ENCODE data around the gene NAP1L4.
"Not testable (repeated sequence)": the region's sequence is repeated elsewhere in the genome, so short reads cannot be mapped to it uniquely, and the experiment has no call there.

The NAP1L4 gene

DNA sequence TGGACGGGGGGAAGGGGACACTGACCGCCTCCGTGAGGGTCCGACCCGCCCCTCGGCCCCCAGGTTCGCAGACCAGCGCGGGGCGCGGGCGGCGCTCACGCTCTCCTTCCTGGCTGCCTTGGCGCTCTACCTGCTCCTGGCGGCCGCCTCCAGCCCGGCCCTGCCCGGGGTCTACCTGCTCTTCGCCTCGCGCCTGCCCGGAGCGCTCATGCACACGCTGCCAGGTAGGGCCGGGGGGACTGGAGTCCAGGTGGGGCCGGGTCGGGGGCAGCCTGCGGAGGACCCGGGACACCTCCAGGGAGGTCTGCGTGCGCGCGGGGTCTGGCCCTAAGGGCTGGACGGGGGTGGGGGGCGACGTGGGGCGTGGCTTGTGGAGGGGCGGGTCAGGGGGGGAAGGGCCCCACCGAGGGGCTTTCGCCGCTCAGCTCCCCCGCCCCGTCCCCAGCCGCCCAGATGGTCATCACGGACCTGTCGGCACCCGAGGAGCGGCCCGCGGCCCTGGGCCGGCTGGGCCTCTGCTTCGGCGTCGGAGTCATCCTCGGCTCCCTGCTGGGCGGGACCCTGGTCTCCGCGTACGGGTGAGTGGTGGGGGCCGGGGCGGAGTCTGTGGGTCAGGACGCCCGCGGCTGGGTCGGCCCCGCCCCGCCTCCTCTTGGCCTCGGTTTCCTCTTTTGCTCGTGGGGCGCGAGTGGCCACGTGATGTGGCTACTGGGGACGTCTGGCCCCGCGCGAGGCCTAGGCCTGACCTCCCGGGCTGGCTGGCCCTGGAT lies 82.8 kb downstream of the NAP1L4 start:
- no peak overlapping the region for H3K27ac ChIP-seq (ENCODE audit: low read depth, low read length)
- H3K4me3 ChIP-seq (ENCODE audit: low read depth, low read length), result no peak overlapping the region
- peaks cover 27% of the 10 kb centered on the region for H3K4me1 ChIP-seq (ENCODE audit: control insufficient read depth, insufficient read depth, low read length)
- no peak overlapping the region for H3K9ac ChIP-seq (ENCODE audit: low read length)
- H3K9me3 ChIP-seq (ENCODE audit: control insufficient read depth, insufficient read depth, low read depth, low read length), result no peaks in the 10 kb centered on the region; the same call in 1 of the 2 replicates
- H3K27me3 ChIP-seq (ENCODE audit: control insufficient read depth, insufficient read depth, low read length), result no peaks in the 10 kb centered on the region
- H3K36me3 ChIP-seq (ENCODE audit: control insufficient read depth, insufficient read depth, low read length), result no peaks in the 10 kb centered on the region

DNA sequence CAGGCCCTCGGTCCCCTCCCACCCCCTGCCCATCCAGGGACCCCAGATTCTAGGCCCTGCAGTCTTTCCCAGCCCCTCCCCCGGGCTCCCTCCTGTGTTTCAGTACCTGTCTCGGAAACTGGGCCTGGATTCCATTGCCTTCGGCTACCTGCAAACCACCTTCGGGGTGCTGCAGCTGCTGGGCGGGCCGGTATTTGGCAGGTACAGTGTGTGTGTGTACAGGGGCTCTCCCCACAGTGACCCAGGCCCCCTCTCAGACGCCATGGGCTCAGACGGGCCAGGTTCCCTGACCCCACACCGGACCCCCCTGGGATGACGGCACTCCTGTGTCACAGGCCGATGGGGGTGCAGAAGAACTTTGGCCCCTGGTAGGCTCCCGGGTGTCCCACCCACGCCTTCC lies 84.0 kb downstream of the NAP1L4 start:
- no peak overlapping the region for H3K27ac ChIP-seq (ENCODE audit: low read depth, low read length)
- no peak overlapping the region for H3K9ac ChIP-seq (ENCODE audit: low read length)
- peaks cover 27% of the 10 kb centered on the region for H3K4me1 ChIP-seq (ENCODE audit: control insufficient read depth, insufficient read depth, low read length)
- no peaks in the 10 kb centered on the region for H3K27me3 ChIP-seq (ENCODE audit: control insufficient read depth, insufficient read depth, low read length)
- no peak overlapping the region for H3K4me3 ChIP-seq (ENCODE audit: low read depth, low read length)
- no peaks in the 10 kb centered on the region; the same call in 1 of the 2 replicates for H3K9me3 ChIP-seq (ENCODE audit: control insufficient read depth, insufficient read depth, low read depth, low read length)
- H3K36me3 ChIP-seq (ENCODE audit: control insufficient read depth, insufficient read depth, low read length), result no peaks in the 10 kb centered on the region

DNA sequence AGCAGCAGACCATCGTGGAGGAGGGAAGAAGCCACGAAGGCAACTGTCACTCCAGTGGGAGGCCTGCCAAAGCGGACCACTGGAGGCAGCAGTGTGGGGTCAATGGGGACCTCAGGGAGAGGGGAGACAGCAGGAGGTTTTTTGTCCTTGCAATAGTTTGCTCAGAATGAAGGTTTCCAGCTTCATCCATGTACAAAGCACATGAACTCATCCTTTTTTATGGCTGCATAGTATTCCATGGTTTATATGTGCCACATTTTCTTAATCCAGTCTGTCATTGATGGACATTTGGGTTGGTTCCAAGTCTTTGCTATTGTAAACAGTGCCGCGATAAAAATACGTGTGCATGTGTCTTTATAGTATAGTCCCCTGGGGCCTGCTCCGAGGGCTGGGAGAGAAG lies 86.8 kb downstream of the NAP1L4 start:
- H3K27me3 ChIP-seq (ENCODE audit: control insufficient read depth, insufficient read depth, low read length); H3K27ac ChIP-seq (ENCODE audit: low read depth, low read length); H3K9ac ChIP-seq (ENCODE audit: low read length); H3K9me3 ChIP-seq (ENCODE audit: control insufficient read depth, insufficient read depth, low read depth, low read length); H3K4me3 ChIP-seq (ENCODE audit: low read depth, low read length); H3K36me3 ChIP-seq (ENCODE audit: control insufficient read depth, insufficient read depth, low read length): not testable (repeated sequence)
- peaks cover 23% of the 10 kb centered on the region for H3K4me1 ChIP-seq (ENCODE audit: control insufficient read depth, insufficient read depth, low read length)

DNA sequence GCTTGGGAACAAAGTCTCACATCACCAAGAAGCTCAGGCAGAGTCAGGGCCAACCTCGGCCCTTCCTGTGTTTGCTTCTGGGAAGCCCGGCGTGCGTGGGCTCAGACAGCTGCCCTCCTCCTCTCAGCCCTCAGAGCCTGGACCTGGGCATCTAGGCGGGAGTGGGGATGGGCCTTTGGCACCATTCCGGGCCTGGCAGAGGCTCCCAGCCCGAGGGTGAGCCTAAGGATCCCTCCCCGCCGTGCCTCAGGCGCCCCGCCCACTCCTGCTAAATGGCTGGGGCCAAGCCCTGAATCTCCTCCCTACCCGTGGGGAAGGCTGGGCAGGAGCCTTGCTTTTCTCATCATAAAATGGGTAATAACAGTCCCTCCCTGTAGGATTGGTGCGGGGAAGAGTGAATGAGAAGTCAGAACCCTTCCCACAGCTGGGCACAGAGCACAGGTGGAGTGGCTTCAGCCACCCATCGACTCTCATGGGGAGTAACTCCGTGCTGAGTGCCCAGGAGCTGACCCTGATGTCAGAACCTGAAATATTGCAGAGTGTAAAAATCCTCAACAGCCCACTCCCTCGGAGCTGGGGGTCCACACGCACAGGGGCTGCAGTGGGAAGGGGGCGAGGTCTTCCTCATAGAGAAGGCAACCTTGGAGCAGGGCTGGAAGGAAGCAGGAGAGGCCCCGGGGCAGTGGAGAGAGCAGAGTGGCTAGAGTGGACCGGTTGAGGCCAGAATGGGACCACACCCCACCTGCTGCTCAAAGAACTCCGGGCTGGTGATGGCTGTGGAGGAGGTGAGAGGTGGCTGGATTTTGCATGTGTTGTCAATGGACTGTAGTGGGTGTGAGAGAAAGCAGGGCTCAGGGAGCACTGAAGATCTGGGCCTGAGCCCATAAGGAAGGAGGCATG lies 87.7 kb downstream of the NAP1L4 start:
- peaks cover 23% of the 10 kb centered on the region for H3K4me1 ChIP-seq (ENCODE audit: control insufficient read depth, insufficient read depth, low read length)
- H3K27ac ChIP-seq (ENCODE audit: low read depth, low read length), result no peak overlapping the region
- no peak overlapping the region for H3K9ac ChIP-seq (ENCODE audit: low read length)
- no peak overlapping the region for H3K4me3 ChIP-seq (ENCODE audit: low read depth, low read length)
- H3K9me3 ChIP-seq (ENCODE audit: control insufficient read depth, insufficient read depth, low read depth, low read length), result no peaks in the 10 kb centered on the region; the same call in 1 of the 2 replicates
- no peaks in the 10 kb centered on the region for H3K36me3 ChIP-seq (ENCODE audit: control insufficient read depth, insufficient read depth, low read length)
- no peaks in the 10 kb centered on the region for H3K27me3 ChIP-seq (ENCODE audit: control insufficient read depth, insufficient read depth, low read length)

DNA sequence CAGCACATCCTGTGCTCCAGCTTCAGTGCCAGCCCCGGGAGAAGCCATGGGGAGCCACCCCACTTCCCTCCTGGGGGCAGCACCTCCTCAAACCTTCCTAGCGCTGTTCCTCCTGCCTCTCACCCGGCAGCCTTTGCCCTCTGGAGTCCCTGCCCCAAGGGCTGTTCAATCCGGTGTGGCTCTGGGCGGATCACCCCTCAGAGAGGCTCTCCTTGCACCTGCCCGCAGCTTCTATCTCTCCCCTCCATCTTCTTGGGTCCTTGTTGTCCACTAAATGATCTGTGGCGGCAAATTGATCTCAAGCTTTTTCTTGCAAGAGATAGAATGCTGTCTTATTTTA lies 88.5 kb downstream of the NAP1L4 start:
- peaks cover 4% of the 10 kb centered on the region for H3K27me3 ChIP-seq (ENCODE audit: control insufficient read depth, insufficient read depth, low read length)
- no peaks in the 10 kb centered on the region for H3K36me3 ChIP-seq (ENCODE audit: control insufficient read depth, insufficient read depth, low read length)
- no peak overlapping the region for H3K27ac ChIP-seq (ENCODE audit: low read depth, low read length)
- H3K9me3 ChIP-seq (ENCODE audit: control insufficient read depth, insufficient read depth, low read depth, low read length), result no peaks in the 10 kb centered on the region; the same call in 1 of the 2 replicates
- H3K4me1 ChIP-seq (ENCODE audit: control insufficient read depth, insufficient read depth, low read length), result peaks cover 26% of the 10 kb centered on the region
- no peak overlapping the region for H3K4me3 ChIP-seq (ENCODE audit: low read depth, low read length)
- H3K9ac ChIP-seq (ENCODE audit: low read length), result no peak overlapping the region

DNA sequence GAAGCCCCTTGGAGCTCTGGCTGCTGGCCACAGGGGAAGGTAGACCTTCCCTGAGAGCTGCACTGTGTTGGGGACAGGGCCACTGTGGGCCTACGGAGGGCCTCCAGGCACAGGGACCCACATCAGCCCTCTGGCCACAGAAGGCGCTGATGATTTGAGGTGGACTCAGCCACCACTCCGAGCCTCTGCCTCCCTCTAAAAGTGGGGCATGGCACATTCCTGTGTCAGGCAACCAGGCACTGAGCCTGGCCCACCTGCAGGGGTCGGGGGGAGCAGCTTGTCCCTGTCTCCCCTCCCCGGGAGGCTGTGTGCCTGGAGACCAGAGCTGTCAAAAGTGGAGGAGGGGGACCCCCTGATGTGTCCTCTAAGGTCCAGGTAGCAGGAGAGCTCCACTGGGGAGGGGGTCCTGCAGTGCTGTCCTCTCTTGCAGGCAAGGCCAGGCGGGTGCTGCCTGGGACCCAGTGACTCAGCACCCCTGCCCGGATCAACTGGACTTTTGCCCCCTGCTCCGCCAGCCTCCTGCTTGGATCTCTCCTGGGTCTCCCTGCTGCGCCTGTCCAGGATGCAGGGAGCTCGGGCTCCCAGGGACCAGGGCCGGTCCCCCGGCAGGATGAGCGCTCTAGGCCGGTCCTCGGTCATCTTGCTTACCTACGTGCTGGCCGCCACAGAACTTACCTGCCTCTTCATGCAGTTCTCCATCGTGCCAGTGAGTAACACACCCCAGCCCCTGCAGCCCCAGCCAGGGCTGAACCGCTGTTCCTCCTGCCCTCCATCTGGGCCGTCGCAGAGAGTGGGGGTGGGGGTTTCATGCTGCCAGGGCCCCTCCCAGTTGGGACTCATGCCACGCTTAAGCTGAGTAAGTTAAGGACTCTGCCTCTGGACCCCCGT lies 89.1 kb downstream of the NAP1L4 start:
- peak overlapping the region; percentile 92 for H3K4me3 ChIP-seq (ENCODE audit: low read depth, low read length)
- peaks cover 26% of the 10 kb centered on the region for H3K4me1 ChIP-seq (ENCODE audit: control insufficient read depth, insufficient read depth, low read length)
- H3K9me3 ChIP-seq (ENCODE audit: control insufficient read depth, insufficient read depth, low read depth, low read length), result no peaks in the 10 kb centered on the region; the same call in 1 of the 2 replicates
- H3K36me3 ChIP-seq (ENCODE audit: control insufficient read depth, insufficient read depth, low read length), result no peaks in the 10 kb centered on the region
- H3K9ac ChIP-seq (ENCODE audit: low read length), result no peak overlapping the region
- peaks cover 4% of the 10 kb centered on the region for H3K27me3 ChIP-seq (ENCODE audit: control insufficient read depth, insufficient read depth, low read length)
- H3K27ac ChIP-seq (ENCODE audit: low read depth, low read length), result no peak overlapping the region

DNA sequence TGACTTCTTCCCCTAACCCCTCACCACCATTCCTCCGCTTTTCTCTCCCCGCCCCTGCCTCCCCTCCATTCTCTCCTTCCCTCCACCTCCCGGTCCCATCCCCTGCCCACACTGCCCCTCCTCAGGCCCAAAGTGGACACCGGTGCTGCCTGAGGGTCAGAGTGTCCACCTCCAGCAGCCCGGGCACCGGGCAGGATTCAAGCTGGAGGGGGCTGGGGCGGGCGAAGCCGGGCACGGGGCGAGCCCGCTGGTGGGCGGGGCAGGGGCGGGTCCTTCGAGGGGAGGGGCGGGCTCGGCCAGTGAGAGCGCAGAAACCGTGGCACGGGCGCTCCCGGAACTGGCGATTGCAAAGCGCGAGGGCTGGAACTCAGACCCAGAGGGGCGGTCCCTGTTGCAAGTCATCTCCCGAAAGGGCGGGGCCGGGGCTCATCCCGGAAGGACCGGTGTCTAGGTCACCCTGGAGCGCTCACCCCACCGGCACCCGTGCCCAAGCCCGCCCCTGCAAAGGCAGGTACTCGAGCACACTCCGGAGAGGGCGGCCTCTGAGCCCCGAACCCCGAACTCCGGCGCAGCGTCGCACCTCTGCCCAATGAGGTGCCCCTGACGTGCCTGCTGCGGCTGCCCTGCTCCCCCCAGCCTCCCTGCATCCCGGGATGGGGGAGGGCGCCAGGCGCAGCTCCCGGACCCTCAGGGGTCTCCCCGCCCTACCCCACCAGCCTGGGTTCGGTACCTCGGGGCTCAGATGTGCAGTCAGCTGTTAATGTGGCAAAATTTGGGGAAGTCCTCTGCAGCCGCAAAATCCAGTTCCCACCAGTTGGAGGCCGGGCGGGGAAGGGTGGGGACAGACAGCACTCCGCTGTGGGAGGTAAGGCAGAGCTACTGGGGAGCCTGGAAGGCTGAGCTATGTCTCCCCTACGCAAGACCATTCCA lies 90.0 kb downstream of the NAP1L4 start:
- no peaks in the 10 kb centered on the region for H3K36me3 ChIP-seq (ENCODE audit: control insufficient read depth, insufficient read depth, low read length)
- H3K27ac ChIP-seq (ENCODE audit: low read depth, low read length), result no peak overlapping the region
- peak overlapping the region; percentile 92 for H3K4me3 ChIP-seq (ENCODE audit: low read depth, low read length)
- no peaks in the 10 kb centered on the region; the same call in 1 of the 2 replicates for H3K9me3 ChIP-seq (ENCODE audit: control insufficient read depth, insufficient read depth, low read depth, low read length)
- peaks cover 26% of the 10 kb centered on the region for H3K4me1 ChIP-seq (ENCODE audit: control insufficient read depth, insufficient read depth, low read length)
- peaks cover 4% of the 10 kb centered on the region for H3K27me3 ChIP-seq (ENCODE audit: control insufficient read depth, insufficient read depth, low read length)
- H3K9ac ChIP-seq (ENCODE audit: low read length), result peak overlapping the region; percentile 50

DNA sequence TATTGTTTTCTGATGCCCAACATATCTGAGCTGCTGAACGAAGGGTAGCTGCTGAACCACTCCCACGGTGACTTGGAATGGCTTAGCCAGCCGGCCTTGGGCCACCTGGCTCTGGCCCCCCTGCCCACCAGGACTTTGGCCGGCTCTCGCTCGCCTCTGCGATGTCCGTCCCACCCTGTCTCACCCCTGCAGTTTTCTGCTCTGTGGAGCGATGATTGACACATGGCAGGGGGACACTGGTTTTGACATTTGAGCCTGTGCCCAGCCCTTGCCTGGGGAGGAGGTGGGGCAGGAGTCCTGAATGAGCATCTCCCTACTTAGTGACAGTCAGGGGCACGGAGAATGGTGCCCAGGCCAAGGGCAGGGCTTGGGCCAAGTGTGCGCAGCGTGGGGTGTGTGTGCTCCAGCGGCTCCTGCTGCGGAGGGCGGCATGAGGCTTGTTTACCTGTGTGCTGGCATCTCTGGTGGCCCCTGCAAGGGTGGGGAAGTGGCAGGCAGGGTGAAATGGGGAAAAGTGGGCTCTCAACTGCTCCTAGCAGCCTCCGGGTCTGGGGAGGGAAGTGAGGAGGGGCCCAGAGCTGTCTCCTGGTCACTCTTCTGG lies 90.8 kb downstream of the NAP1L4 start:
- H3K27ac ChIP-seq (ENCODE audit: low read depth, low read length), result no peak overlapping the region
- no peak overlapping the region for H3K9ac ChIP-seq (ENCODE audit: low read length)
- peaks cover 4% of the 10 kb centered on the region for H3K27me3 ChIP-seq (ENCODE audit: control insufficient read depth, insufficient read depth, low read length)
- no peaks in the 10 kb centered on the region for H3K36me3 ChIP-seq (ENCODE audit: control insufficient read depth, insufficient read depth, low read length)
- peak overlapping the region; percentile 92 for H3K4me3 ChIP-seq (ENCODE audit: low read depth, low read length)
- peaks cover 26% of the 10 kb centered on the region for H3K4me1 ChIP-seq (ENCODE audit: control insufficient read depth, insufficient read depth, low read length)
- H3K9me3 ChIP-seq (ENCODE audit: control insufficient read depth, insufficient read depth, low read depth, low read length), result no peaks in the 10 kb centered on the region; the same call in 1 of the 2 replicates

DNA sequence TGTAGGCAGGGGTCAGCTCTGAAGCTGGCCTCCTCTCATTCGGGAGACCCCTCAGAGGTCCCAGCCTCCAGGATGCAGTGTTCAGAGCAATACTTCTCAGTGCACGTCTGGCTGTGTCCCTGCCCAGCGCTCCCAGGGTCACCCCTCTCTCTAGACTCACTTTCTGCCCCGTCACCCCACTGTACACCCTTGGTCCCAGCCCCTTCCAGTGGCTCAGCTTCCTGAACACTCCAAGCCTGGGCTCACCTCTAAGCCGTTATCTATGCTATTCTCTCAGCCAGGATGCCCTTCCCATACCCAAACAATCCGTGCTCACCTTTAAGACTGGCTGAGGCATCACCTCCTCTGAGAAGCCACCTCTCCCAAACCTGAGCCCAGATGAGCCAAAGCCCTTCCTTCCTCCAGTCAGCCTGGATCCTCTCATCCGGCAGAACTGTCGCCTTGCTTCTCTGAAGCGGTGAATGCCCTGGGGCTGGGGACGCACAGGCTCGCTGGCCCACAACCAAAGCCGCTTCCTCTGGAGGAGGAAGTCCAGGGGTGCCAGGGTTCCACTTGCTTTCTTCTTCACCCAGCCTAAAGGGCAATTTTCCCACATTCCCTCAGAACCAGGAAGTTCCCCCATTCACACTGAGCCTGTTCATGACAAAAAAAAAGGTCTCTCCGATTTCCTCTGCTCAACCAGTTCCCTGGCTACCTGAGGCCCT lies 92.9 kb downstream of the NAP1L4 start:
- Histone ChIP-seq H3K36me3 (ENCODE audit: control insufficient read depth, insufficient read depth, low read length) (no peaks in the 10 kb centered on the region), H3K4me3 (ENCODE audit: low read depth, low read length) (no peak overlapping the region), H3K9me3 (ENCODE audit: control insufficient read depth, insufficient read depth, low read depth, low read length) (peaks cover 7% of the 10 kb centered on the region), H3K9ac (ENCODE audit: low read length) (no peak overlapping the region), H3K4me1 (ENCODE audit: control insufficient read depth, insufficient read depth, low read length) (peaks cover 26% of the 10 kb centered on the region), H3K27ac (ENCODE audit: low read depth, low read length) (no peak overlapping the region), H3K27me3 (ENCODE audit: control insufficient read depth, insufficient read depth, low read length) (peaks cover 4% of the 10 kb centered on the region)

All from HUES6 (cell line).